RWPE2 (cell line): ENCODE measurements around the gene RAC2.
A peak's percentile ranks its signal among the peaks of the same experiment; 100 is the strongest.

Source experiments
- ATAC-seq: fragments of 200-7000 bp; cut with Tn5 transposase; 3 replicates; pipeline ENCODE4 v1.9.1; 2021; ENCODE audit warnings: low read depth
- DNase-seq: peaks from one replicate; pipeline ENCODE4 v3.0.0-alpha.2; 2020; ENCODE audit warnings: low spot score
- H3K27ac ChIP-seq: fragments of 450-650 bp; 2 replicates; pipeline ENCODE4 v1.5.1; 2017; ENCODE audit warnings: mild to moderate bottlenecking; ENCODE audit not compliant: poor library complexity, severe bottlenecking
- H3K27me3 ChIP-seq: fragments of 250-450 bp; sonication (Bioruptor Pico); 2 replicates; pipeline ENCODE4 v1.5.1; 2021; ENCODE audit warnings: mild to moderate bottlenecking, moderate library complexity; ENCODE audit not compliant: insufficient read depth, poor library complexity, severe bottlenecking
- H3K36me3 ChIP-seq: fragments of 250-450 bp; sonication (Bioruptor Pico); 2 replicates; pipeline ENCODE4 v1.5.1; 2020; ENCODE audit warnings: low read depth, mild to moderate bottlenecking, moderate library complexity
- H3K4me1 ChIP-seq: fragments of 250-450 bp; sonication (Bioruptor Pico); 2 replicates; pipeline ENCODE4 v1.5.1; 2021; ENCODE audit warnings: mild to moderate bottlenecking, moderate library complexity; ENCODE audit not compliant: insufficient read depth, poor library complexity, severe bottlenecking
- H3K4me3 ChIP-seq: fragments of 250-450 bp; sonication (Bioruptor Pico); 2 replicates; pipeline ENCODE4 v1.5.1; 2021; ENCODE audit warnings: mild to moderate bottlenecking, moderate library complexity; ENCODE audit not compliant: severe bottlenecking
- H3K9me3 ChIP-seq: fragments of 250-450 bp; sonication (Bioruptor Pico); 2 replicates; pipeline ENCODE4 v1.5.1; 2021; ENCODE audit warnings: mild to moderate bottlenecking, moderate library complexity; ENCODE audit not compliant: severe bottlenecking
- TF ChIP-seq, protein P1 (sequence below): fragments of 450-650 bp; IDR thresholded peaks from one replicate; pipeline ENCODE4 v1.5.1; 2017; ENCODE audit warnings: mild to moderate bottlenecking, moderate library complexity; ENCODE audit not compliant: poor library complexity, severe bottlenecking

RAC2 gene

DNA sequence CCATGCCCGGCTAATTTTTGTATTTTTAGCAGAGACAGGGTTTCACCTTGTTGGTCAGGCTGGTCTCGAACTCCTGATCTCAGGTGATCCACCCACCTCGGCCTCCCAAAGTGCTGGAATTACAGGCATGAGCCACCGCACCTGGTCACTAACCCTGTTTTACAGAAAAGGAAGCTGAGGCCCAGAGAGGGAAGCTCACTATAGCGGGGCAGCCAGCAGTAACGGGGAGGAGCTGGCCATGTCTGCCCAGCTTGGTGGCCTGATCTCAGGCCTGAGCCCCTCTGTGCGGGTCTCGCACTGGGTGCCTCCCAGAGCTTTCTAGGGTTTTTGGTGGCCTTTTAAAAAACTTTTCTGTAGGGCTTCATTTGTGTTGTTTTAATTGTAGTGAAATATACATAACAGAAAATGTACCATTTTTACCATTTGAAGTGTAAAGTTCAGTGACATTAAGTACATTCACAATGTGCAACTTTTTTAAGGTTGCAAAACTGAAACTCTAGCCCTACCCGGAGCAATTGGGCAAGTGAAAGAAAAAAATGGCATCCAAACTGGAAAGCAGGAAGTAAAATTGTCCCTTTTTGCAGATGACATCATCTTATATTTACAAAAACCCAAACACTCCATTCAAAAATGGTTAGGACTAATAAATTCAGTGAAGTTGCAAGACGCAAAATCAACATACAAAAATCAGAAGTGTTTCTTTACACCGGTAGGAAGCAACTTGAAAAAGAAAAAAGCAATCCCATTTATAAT, 23.8 kb upstream of the RAC2 start:
- no peak overlapping the region for H3K27ac ChIP-seq
- TF ChIP-seq, protein P1, sequence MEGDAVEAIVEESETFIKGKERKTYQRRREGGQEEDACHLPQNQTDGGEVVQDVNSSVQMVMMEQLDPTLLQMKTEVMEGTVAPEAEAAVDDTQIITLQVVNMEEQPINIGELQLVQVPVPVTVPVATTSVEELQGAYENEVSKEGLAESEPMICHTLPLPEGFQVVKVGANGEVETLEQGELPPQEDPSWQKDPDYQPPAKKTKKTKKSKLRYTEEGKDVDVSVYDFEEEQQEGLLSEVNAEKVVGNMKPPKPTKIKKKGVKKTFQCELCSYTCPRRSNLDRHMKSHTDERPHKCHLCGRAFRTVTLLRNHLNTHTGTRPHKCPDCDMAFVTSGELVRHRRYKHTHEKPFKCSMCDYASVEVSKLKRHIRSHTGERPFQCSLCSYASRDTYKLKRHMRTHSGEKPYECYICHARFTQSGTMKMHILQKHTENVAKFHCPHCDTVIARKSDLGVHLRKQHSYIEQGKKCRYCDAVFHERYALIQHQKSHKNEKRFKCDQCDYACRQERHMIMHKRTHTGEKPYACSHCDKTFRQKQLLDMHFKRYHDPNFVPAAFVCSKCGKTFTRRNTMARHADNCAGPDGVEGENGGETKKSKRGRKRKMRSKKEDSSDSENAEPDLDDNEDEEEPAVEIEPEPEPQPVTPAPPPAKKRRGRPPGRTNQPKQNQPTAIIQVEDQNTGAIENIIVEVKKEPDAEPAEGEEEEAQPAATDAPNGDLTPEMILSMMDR: no peak
- peaks cover 6% of the 10 kb centered on the region for H3K9me3 ChIP-seq
- H3K4me1 ChIP-seq: no peaks in the 10 kb centered on the region
- ATAC-seq (no peak), DNase-seq (no peak)
- H3K27me3 ChIP-seq: no peaks in the 10 kb centered on the region
- no peak overlapping the region for H3K4me3 ChIP-seq
- H3K36me3 ChIP-seq: no peaks in the 10 kb centered on the region

DNA sequence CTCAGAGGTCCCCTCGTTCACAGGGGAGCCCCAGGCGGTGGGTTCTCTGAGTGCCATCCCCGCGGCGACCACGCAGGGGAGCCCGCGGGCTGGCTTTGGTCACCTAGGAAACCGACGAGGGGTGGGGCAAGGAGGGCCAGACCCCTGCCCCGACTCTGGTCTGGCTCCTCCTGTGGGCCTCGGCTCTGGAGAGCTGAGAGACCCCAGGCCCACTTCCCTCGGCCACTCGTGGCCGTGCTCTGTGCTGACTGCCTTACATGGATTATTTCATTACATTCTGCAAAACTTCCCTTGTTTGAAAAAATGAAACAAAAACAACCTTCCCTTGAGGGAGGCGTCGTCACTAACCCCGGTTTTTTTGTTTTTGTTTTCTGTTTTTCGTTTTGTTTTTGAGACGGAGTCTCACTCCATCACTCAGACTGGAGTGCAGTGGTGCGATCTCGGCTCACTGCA, 23.1 kb upstream of the RAC2 start:
- ATAC-seq: peak; percentile 67
- no peaks in the 10 kb centered on the region for H3K4me1 ChIP-seq
- no peaks in the 10 kb centered on the region for H3K27me3 ChIP-seq
- H3K9me3 ChIP-seq: peaks cover 6% of the 10 kb centered on the region
- no peaks in the 10 kb centered on the region for H3K36me3 ChIP-seq
- TF ChIP-seq, protein P1: peak; percentile 94
- no peak overlapping the region for H3K27ac ChIP-seq
- DNase-seq: peak; percentile 59
- H3K4me3 ChIP-seq: peak overlapping the region; percentile 20

DNA sequence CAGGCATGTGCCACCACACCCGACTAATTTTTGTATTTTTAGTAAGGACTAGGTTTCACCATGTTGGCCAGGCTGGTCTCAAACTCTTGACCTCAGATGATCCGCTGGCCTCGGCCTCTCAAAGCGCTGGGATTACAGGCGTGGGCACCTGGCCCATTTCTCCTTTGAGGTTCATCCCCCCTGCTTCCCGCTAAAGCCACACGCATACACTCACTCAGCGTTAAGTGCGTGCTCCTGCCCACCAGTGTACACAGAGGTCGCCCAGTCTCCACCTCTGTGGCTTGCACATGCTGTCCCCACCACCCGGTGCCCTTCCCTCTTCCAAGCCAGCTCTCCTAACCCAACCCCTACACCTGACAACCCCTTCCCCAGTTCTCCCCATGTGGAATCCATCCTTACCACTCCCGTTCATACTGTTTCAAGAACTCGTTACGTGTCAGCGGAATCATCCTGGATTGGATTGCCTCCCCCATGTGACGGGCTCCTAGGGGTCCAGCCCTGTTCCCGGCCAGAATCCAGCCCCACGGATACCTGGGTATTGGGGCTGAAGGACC, 22.6 kb upstream of the RAC2 start:
- H3K36me3 ChIP-seq: no peaks in the 10 kb centered on the region
- peaks cover 6% of the 10 kb centered on the region for H3K9me3 ChIP-seq
- H3K4me3 ChIP-seq: no peak overlapping the region
- no peak for DNase-seq
- no peaks in the 10 kb centered on the region for H3K27me3 ChIP-seq
- no peaks in the 10 kb centered on the region for H3K4me1 ChIP-seq
- ATAC-seq: no peak
- no peak overlapping the region for H3K27ac ChIP-seq
- TF ChIP-seq, protein P1: no peak

DNA sequence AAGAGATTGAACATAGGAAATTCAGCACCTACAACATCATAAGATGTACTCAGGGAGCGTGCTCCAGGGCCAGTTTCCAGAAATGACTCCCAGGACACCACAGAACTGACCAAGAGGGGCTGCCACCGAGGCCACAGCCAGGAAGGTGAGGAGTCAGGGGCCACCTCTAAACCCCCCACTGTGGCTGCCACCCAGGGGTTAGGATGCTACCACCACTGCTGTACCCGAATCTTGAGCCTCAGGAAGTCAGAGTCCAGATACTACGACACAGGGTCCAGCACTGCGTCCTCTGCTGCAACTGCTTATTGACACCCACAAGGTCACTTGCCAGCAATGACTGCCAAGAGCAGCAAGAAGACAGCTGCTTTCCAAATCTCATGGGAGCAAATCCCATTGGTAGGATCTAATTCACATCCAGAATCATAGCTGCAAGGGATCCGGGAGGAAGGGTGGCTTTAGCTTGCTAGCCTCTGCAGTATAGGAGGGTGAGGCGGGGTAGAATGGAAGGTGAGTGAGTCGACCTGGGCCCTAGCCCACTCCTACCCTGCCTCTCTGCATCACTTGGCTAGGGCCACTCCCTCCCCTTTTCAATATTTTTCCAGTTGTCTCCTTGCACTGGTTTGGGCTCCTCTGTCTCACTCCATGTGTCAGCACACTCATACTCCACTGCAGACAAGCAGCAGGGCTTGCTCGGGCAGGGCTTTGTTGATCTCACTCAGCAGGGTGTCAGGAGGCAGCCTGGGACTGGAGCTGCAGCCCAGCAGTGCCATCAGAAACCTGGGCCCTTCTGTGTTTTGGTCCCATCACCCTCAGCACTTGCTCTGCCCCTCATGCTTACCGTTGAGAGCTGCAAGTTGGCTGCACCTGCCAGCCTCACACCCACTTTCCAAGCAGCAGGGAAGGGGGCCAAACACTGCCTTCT, 20.2 kb upstream of the RAC2 start:
- no peaks in the 10 kb centered on the region for H3K36me3 ChIP-seq
- H3K4me3 ChIP-seq: no peak overlapping the region
- peaks cover 6% of the 10 kb centered on the region for H3K9me3 ChIP-seq
- DNase-seq (peak; percentile 23), ATAC-seq (no peak)
- TF ChIP-seq, protein P1: no peak
- no peaks in the 10 kb centered on the region for H3K4me1 ChIP-seq
- no peaks in the 10 kb centered on the region for H3K27me3 ChIP-seq
- H3K27ac ChIP-seq: no peak overlapping the region
